GM19238 (cell line): ENCODE results near the gene C16orf86.
"Not testable (repeated sequence)": the region's sequence is repeated elsewhere in the genome, so short reads cannot be mapped to it uniquely, and the experiment has no call there.

Experiments used
- DNase-seq: peaks from one replicate; pipeline ENCODE4 v3.0.0; 2011; ENCODE audit warnings: low spot score; ENCODE audit not compliant: insufficient read length

Gene C16orf86

GRCh38 chr16:67693517-67694285 is 27.1 kb downstream of the C16orf86 start:
- DNase-seq = not testable (repeated sequence)

- DNase-seq = no peak
These were observed 28.0 kb downstream of the C16orf86 start for GRCh38 chr16:67694611-67695010.

GRCh38 chr16:67697422-67698185 is 31.0 kb downstream of the C16orf86 start:
- DNase-seq = no peak

- DNase-seq = no peak
These were observed 32.7 kb downstream of the C16orf86 start for GRCh38 chr16:67699265-67699664.

GRCh38 chr16:67701420-67701819 is 34.8 kb downstream of the C16orf86 start:
- no peak for DNase-seq

GRCh38 chr16:67702130-67702529 is 35.5 kb downstream of the C16orf86 start:
- no peak for DNase-seq

GRCh38 chr16:67703626-67704025 is 37.0 kb downstream of the C16orf86 start:
- no peak for DNase-seq

- no peak for DNase-seq
These were observed 37.5 kb downstream of the C16orf86 start for GRCh38 chr16:67704110-67704509.

GRCh38 chr16:67707210-67707609 is 40.6 kb downstream of the C16orf86 start:
- DNase-seq = no peak

- no peak for DNase-seq
These were observed 41.2 kb downstream of the C16orf86 start for GRCh38 chr16:67707790-67708189.

- DNase-seq = no peak
These were observed 41.8 kb downstream of the C16orf86 start for GRCh38 chr16:67708368-67708771.

GRCh38 chr16:67709050-67709449 is 42.4 kb downstream of the C16orf86 start:
- no peak for DNase-seq

- DNase-seq = no peak
These were observed 44.0 kb downstream of the C16orf86 start for GRCh38 chr16:67710607-67711006.

- no peak for DNase-seq
These were observed 47.1 kb downstream of the C16orf86 start for GRCh38 chr16:67713647-67714273.

- no peak for DNase-seq
These were observed 47.9 kb downstream of the C16orf86 start for GRCh38 chr16:67714522-67714921.

- no peak for DNase-seq
These were observed 49.5 kb downstream of the C16orf86 start for GRCh38 chr16:67716097-67716496.
